HG03139 (cell line): Measurements from ENCODE around the gene TTC5.
"Not testable (repeated sequence)": the region's sequence is repeated elsewhere in the genome, so short reads cannot be mapped to it uniquely, and the experiment has no call there.

Experiments
- ATAC-seq: cut with Tn5 transposase; IDR thresholded peaks from one replicate; pipeline ENCODE4 v1.9.1; 2021; ENCODE audit not compliant: unreplicated experiment

Gene TTC5

GRCh38 chr14:20305265-20306078 lies at the start of gene TTC5:
Gene TTC5, minus strand, starts transcription at chr14:20305951. Its CDS starts 14 bp downstream, at chr14:20305937.
- peak; percentile 88 for ATAC-seq

- ATAC-seq, result no peak
These were observed 45.1 kb upstream of the TTC5 start for GRCh38 chr14:20350860-20351259.

- no peak for ATAC-seq
These were observed 44.5 kb upstream of the TTC5 start for GRCh38 chr14:20350282-20350681.

- ATAC-seq, result no peak
These were observed 42.0 kb upstream of the TTC5 start for GRCh38 chr14:20347747-20348146.

GRCh38 chr14:20346713-20347112 lies 41.0 kb upstream of the TTC5 start:
- ATAC-seq, result no peak

GRCh38 chr14:20345366-20345765 lies 39.6 kb upstream of the TTC5 start:
- ATAC-seq, result no peak

- ATAC-seq, result no peak
These were observed 38.1 kb upstream of the TTC5 start for GRCh38 chr14:20343862-20344220.

- peak; percentile 94 for ATAC-seq
These were observed 37.5 kb upstream of the TTC5 start, which contains the start of gene PARP2 for GRCh38 chr14:20343092-20343861. Gene PARP2, plus strand, starts transcription at chr14:20343635. Its CDS starts 7 bp downstream, at chr14:20343642.

- no peak for ATAC-seq
These were observed 35.9 kb upstream of the TTC5 start for GRCh38 chr14:20341646-20342045.

GRCh38 chr14:20341032-20341431 lies 35.3 kb upstream of the TTC5 start:
- ATAC-seq, result not testable (repeated sequence)

- no peak for ATAC-seq
These were observed 28.3 kb upstream of the TTC5 start for GRCh38 chr14:20334017-20334416.

- peak; percentile 5 for ATAC-seq
These were observed 27.7 kb upstream of the TTC5 start for GRCh38 chr14:20333494-20333841.

- peak; percentile 86 for ATAC-seq
These were observed 27.2 kb upstream of the TTC5 start, which contains the start of gene CCNB1IP1 for GRCh38 chr14:20332788-20333493. Gene CCNB1IP1, minus strand, starts transcription at chr14:20333279. Its CDS starts 16,756 bp downstream, at chr14:20316523.

- no peak for ATAC-seq
These were observed 26.7 kb upstream of the TTC5 start for GRCh38 chr14:20332431-20332787.

- ATAC-seq, result no peak
These were observed 25.4 kb upstream of the TTC5 start for GRCh38 chr14:20331053-20331613.

- no peak for ATAC-seq
These were observed 23.6 kb upstream of the TTC5 start for GRCh38 chr14:20329355-20329754.

GRCh38 chr14:20328705-20329104 lies 23.0 kb upstream of the TTC5 start:
- ATAC-seq, result no peak

- no peak for ATAC-seq
These were observed 21.5 kb upstream of the TTC5 start for GRCh38 chr14:20327005-20327869.

GRCh38 chr14:20317720-20318119 lies 12.0 kb upstream of the TTC5 start:
- ATAC-seq, result no peak

GRCh38 chr14:20314026-20314425 lies 8.3 kb upstream of the TTC5 start:
- ATAC-seq, result no peak
